Smooth muscle cell (in vitro differentiated cells): ENCODE measurements around the gene ZNF524. TPM values are rescaled to one million over a fixed set of nuclear protein-coding genes. Genes with fewer than 3 reads are reported as not detected.

ENCODE experiments used
- DNase-seq: peaks from one replicate; lab custom pipeline; 2025; ENCODE audit not compliant: unreplicated experiment; lab: John Stamatoyannopoulos, UW
- H2AFZ ChIP-seq: fragments of 200-600 bp; sonication (generic); 2 replicates; pipeline ENCODE4 v1.6.0; 2016; ENCODE audit warnings: antibody characterized with exemption, low read depth, mild to moderate bottlenecking
- H3F3A ChIP-seq: fragments of 200-600 bp; sonication (generic); 2 replicates; pipeline ENCODE4 v1.6.0; 2017; ENCODE audit warnings: antibody characterized with exemption, low read depth
- H3K27ac ChIP-seq: fragments of 200-600 bp; sonication (generic); 2 replicates; pipeline ENCODE4 v1.5.1; 2016; ENCODE audit warnings: low read depth, mild to moderate bottlenecking
- H3K27me3 ChIP-seq: fragments of 200-600 bp; sonication (generic); 2 replicates; pipeline ENCODE4 v1.6.1; 2016; ENCODE audit warnings: low read depth, mild to moderate bottlenecking
- H3K36me3 ChIP-seq: fragments of 200-600 bp; sonication (generic); 2 replicates; pipeline ENCODE4 v1.5.1; 2016; ENCODE audit warnings: low read depth
- H3K4me1 ChIP-seq: fragments of 200-600 bp; sonication (generic); 2 replicates; pipeline ENCODE4 v1.5.1; 2016; ENCODE audit warnings: low read depth
- H3K4me2 ChIP-seq: fragments of 200-600 bp; sonication (generic); 2 replicates; pipeline ENCODE4 v1.6.0; 2016; ENCODE audit warnings: mild to moderate bottlenecking
- H3K4me3 ChIP-seq: fragments of 200-600 bp; sonication (generic); 2 replicates; pipeline ENCODE4 v1.5.1; 2016; ENCODE audit warnings: mild to moderate bottlenecking
- H3K79me2 ChIP-seq: fragments of 200-600 bp; sonication (generic); 2 replicates; pipeline ENCODE4 v1.6.0; 2016; ENCODE audit warnings: low read depth, mild to moderate bottlenecking
- H3K9ac ChIP-seq: fragments of 200-600 bp; sonication (generic); 2 replicates; pipeline ENCODE4 v1.6.0; 2016; ENCODE audit warnings: low read depth
- H3K9me3 ChIP-seq: fragments of 200-600 bp; sonication (generic); replicated peaks from 2 replicates; pipeline ENCODE4 v1.5.1; 2016; ENCODE audit warnings: low read depth
- H4K20me1 ChIP-seq: fragments of 200-600 bp; sonication (generic); 2 replicates; pipeline ENCODE4 v1.6.0; 2016; ENCODE audit warnings: low read depth
- WGBS: methylation state at CpG from one replicate; pipeline ENCODE4 v1.1.7; 2016; ENCODE audit warnings: low lambda C conversion rate; 5-methylcytosine and 5-hydroxymethylcytosine counted together
- polyA plus RNA-seq: library from polyadenylated mRNA; unstranded; fragments of >200 nt; fragmentation: Nextera tagmentation; extraction: Ambion mirVana; gene quantifications from 2 replicates; pipeline ENCODE4 v1.2.1, GENCODE V29; 2016
- total RNA-seq: library from RNA; depleted of rRNA; stranded (reverse); fragments of >200 nt; gene quantifications from 2 replicates; pipeline ENCODE4 v1.2.3, GENCODE V29; 2014
- TF ChIP-seq, protein P1 (sequence below): fragments of 200-600 bp; sonication (generic); IDR thresholded peaks from 2 replicates; pipeline ENCODE4 v1.5.1; 2017; ENCODE audit warnings: borderline replicate concordance, mild to moderate bottlenecking, antibody characterized with exemption; ENCODE audit not compliant: insufficient read depth, poor library complexity, severe bottlenecking

Gene ZNF524
- total and polyA plus RNA-seq, 2 experiments from 2014 or later, result 13.3 to 16.3 TPM

DNA sequence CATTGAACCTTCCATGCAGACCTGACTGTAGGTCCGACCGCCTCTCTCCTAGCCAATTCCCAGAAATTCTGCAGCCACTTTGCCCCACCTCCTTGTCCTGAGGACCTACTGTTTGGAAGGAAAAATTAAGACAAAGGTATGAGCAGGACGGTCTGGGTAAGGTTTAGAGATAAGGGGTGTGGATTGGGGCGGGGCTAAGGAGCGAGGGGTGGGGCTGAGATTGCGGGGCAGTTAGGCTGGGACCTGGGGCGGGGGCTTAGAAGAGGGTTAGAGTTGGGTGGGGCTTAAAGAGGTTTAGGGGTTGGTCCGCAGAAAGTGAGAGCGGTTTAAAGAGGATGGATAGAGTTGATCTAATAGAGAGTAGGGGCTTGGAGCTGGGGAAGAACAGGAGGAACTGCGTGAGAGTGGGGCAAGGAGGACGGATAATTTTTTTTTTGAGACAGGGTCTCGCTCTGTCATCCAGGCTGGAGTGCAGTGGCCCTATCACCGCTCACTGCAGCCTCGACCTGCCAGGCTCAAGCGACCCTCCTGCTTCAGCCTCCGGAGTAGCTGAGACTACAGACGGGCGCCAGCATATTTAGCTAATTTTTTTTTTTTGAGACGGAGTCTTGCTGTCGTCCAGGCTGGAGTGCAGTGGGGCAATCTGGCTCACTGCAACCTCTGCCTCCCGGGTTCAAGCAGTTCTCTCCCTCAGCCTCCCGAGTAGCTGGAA is 3.6 kb downstream of the ZNF524 start:
- H3K27me3 ChIP-seq, result no peaks in the 10 kb centered on the region
- peaks cover 21% of the 10 kb centered on the region for H4K20me1 ChIP-seq
- H3K9me3 ChIP-seq, result no peaks in the 10 kb centered on the region
- no peak for DNase-seq
- H3K4me2 ChIP-seq, result peak overlapping the region; percentile 88
- peaks cover 20% of the 10 kb centered on the region for H3K79me2 ChIP-seq
- peak overlapping the region; percentile 85 for H3K27ac ChIP-seq
- peaks cover 16% of the 10 kb centered on the region for H3F3A ChIP-seq
- no peak overlapping the region for H3K4me3 ChIP-seq
- no peaks in the 10 kb centered on the region for H3K36me3 ChIP-seq
- H3K9ac ChIP-seq, result no peak overlapping the region
- TF ChIP-seq, protein P1, sequence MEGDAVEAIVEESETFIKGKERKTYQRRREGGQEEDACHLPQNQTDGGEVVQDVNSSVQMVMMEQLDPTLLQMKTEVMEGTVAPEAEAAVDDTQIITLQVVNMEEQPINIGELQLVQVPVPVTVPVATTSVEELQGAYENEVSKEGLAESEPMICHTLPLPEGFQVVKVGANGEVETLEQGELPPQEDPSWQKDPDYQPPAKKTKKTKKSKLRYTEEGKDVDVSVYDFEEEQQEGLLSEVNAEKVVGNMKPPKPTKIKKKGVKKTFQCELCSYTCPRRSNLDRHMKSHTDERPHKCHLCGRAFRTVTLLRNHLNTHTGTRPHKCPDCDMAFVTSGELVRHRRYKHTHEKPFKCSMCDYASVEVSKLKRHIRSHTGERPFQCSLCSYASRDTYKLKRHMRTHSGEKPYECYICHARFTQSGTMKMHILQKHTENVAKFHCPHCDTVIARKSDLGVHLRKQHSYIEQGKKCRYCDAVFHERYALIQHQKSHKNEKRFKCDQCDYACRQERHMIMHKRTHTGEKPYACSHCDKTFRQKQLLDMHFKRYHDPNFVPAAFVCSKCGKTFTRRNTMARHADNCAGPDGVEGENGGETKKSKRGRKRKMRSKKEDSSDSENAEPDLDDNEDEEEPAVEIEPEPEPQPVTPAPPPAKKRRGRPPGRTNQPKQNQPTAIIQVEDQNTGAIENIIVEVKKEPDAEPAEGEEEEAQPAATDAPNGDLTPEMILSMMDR, result no peak
- peaks cover 16% of the 10 kb centered on the region for H3K4me1 ChIP-seq
- H2AFZ ChIP-seq, result no peak overlapping the region
- WGBS, result 70% methylated on average over 21 of the region's 22 CpGs

DNA sequence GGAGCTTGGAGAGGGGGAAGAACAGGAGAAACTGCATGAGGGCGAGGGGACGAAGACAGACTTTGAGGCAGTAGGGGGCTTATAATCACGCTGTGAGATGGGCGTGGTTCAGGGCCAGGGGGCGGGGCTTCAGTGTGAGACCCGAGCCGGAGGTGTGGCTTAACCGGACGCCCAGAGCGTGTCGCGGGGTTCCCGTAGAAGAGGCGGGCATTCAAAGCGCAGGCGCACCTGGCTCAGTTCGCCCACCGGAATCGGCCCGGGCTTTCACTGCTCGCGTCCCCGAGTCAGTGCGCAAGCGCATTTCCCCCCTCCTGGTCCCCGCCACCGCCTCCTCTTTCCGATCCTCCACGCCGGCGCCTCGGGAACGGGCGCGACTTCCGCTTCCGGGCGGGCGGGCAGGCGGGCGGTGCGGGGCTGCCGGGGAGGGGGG is 5.1 kb downstream of the ZNF524 start:
- H3K27me3 ChIP-seq, result no peaks in the 10 kb centered on the region
- peaks cover 16% of the 10 kb centered on the region for H3K4me1 ChIP-seq
- H3K36me3 ChIP-seq, result no peaks in the 10 kb centered on the region
- H3K4me2 ChIP-seq, result peak overlapping the region; percentile 88
- H3K27ac ChIP-seq, result peak overlapping the region; percentile 85
- TF ChIP-seq, protein P1, result no peak
- under 1% methylated on average over 29 of the region's 43 CpGs for WGBS
- DNase-seq, result peak; percentile 95
- no peak overlapping the region for H3K9ac ChIP-seq
- H3F3A ChIP-seq, result peaks cover 16% of the 10 kb centered on the region
- H3K9me3 ChIP-seq, result no peaks in the 10 kb centered on the region
- H3K4me3 ChIP-seq, result peak overlapping the region; percentile 80
- no peak overlapping the region for H2AFZ ChIP-seq
- peaks cover 35% of the 10 kb centered on the region for H3K79me2 ChIP-seq
- H4K20me1 ChIP-seq, result peaks cover 29% of the 10 kb centered on the region

DNA sequence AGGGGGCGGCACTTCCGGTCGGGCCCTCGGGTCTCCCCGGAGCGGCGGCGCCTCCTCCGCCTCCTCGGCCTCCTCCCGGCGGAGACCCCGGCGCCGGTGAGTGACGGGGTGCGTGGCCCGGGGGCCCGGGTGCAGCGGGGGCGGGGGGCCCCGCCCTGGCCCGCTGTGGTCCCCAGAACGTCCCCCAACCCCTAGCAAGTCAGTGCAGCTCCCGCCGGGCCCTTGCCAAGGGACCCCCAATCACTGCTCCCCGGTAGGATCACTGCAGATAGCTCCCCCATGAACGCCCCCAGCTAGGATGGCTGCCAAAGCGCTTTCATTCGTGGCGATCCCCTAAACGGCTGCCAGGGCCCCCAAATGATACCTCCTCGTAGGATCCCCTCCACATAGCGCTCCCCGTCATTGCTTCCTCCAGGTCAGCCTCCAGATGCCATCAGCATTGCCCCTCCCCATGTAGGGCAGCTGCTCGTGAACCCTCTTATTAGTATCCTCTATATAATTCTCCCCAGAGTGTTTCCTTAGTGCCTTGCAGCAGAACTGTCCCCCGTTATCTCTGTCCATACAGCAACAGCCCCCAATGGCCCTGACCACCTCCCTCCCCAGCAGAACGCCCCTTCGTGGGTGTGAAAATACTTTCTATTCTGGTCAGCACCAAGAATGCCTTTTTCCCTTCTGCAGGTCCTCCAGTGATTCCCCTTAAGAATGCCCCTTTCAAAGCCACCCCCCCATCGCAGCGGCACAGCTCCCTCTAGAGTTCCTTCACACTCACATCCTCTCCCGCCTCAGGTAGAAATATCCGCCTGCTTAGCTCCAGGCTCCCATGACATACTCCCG is 5.8 kb downstream of the ZNF524 start, which contains the start of gene ZNF865:
Gene ZNF865 (plus strand): TSS at position 11 of the 834 bp plus-strand sequence. CDS start 7,972 bp downstream, outside the sequence.
- Histone ChIP-seq H3K4me3 (peak within 1 kb of the TSS; percentile 80), H3K79me2 (peaks cover 41% of the 10 kb centered on the region), H3K4me1 (peaks cover 13% of the 10 kb centered on the region), H3K9ac (peak within 1 kb of the TSS; percentile 88), H3K4me2 (peak within 1 kb of the TSS; percentile 88), H3K27ac (peak within 1 kb of the TSS; percentile 85), H3K9me3 (no peaks in the 10 kb centered on the region), H4K20me1 (peaks cover 29% of the 10 kb centered on the region), H3F3A (peaks cover 14% of the 10 kb centered on the region), H3K36me3 (no peaks in the 10 kb centered on the region), H2AFZ (no peak within 1 kb of the TSS), H3K27me3 (no peaks in the 10 kb centered on the region)
- peak; percentile 55 for DNase-seq
- TF ChIP-seq, protein P1, result peak; percentile 60
- WGBS, result 2% methylated on average over 20 of the region's 44 CpGs
